HG03025 (cell line): ENCODE measurements around the gene SBNO2.

Source experiments
- ATAC-seq: cut with Tn5 transposase; IDR thresholded peaks from one replicate; pipeline ENCODE4 v1.9.1; 2021; ENCODE audit warnings: mild to moderate bottlenecking, moderate library complexity; ENCODE audit not compliant: unreplicated experiment, low FRiP score

SBNO2 gene

GRCh38 chr19:1155352-1156304 is 18.4 kb downstream of the SBNO2 start:
- ATAC-seq: no peak

DNA sequence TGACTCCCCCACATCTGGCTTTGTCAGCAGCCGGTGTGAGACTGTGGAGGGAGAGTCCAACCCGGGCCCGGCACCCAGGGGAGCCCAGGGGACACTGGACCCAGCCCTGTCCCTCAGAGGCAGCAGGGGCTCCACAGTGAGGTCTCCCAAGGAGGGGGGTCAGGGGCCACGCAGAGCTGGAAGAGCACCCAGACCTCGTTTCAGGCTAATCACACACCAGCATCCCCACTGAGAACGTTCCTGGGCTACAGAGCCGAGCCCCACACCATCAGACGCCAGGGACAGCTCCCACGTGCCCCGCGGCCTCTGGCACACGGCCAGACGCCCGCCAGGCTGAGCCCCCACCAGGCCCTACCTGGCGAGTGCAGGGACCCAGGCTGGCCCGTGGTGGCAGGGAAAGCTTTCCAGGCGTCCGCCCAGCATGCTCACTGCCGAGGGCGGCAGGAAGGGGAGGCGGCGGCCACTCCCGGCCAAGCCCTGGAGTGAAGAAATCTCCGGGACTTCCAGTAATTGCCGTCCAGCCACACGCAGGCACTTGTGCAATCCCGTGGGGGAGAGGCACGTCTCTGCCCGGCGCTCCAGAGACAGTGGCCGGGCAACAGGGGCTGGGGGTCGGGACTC is 19.2 kb downstream of the SBNO2 start:
- no peak for ATAC-seq

DNA sequence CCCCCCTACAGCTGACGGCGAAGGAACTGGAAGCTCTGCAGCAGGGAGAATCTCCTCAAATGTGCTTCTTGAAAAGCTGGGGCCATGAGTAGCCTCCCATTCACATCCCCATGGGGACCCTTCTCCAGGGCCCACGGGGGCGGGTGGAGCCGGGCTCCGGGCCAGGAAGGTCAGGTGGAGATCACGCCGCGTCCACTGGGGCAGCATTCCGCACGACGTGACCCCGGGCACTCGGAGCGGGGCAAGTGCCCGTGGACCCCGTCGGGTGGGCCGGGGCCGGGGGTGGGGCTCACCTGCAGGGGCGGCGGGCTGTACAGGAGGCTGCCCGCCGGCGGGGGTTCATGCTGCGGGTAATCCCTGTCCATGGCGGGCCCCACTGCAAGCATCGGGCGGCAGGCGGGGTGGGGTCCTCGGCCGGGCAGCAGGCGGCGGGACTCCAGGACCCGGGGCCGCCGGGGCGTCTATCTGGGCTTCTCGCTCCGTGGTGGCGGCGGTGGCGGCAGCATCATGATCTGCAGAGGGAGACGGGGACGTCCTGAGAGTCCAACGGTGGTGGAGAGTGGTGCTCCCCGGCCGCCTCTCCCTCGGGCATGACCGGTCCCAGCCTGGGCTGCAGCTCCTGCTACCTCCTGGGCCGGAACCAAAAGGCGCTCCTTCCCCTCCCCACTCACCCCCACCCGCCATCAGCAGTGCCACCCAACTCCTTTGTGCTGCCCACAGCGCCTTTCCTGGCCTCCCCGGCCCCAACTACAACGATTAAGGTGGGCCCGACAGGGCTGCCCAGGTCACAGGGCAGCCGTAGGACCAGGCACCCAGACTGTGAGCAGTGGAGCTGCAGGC is 20.0 kb downstream of the SBNO2 start:
- ATAC-seq: no peak

DNA sequence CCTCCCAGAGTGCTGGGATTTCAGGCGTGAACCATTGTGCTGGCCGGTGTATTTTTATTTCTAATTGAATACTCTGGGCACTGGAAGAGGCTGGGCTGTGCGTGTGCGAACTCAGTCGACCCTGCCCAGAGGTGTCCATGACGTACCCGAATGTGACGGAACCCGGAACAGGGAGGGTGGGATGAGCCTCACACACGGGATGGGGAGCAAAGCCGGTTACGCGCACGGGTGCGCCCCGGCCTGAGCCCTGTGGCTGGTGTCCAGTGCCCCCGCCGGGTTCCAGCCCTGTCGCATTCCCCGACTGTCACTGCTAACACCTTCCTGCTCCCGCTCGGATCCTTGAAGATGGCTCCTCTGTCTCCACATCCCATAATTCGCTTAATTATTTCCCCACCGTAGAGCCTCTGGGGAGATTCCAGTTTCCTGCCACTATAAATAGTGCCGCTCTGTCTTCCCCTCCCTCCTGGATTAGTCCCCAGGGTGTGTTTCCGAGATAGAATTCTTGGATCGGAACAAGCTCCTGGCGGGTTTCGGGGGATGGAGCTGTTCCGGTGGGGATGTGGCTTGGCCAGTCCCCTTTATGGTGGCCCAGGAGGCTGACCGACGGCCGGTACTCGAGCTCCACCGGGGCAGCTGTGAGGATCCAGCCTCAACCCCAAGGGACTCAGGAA is 22.0 kb downstream of the SBNO2 start:
- ATAC-seq: no peak

DNA sequence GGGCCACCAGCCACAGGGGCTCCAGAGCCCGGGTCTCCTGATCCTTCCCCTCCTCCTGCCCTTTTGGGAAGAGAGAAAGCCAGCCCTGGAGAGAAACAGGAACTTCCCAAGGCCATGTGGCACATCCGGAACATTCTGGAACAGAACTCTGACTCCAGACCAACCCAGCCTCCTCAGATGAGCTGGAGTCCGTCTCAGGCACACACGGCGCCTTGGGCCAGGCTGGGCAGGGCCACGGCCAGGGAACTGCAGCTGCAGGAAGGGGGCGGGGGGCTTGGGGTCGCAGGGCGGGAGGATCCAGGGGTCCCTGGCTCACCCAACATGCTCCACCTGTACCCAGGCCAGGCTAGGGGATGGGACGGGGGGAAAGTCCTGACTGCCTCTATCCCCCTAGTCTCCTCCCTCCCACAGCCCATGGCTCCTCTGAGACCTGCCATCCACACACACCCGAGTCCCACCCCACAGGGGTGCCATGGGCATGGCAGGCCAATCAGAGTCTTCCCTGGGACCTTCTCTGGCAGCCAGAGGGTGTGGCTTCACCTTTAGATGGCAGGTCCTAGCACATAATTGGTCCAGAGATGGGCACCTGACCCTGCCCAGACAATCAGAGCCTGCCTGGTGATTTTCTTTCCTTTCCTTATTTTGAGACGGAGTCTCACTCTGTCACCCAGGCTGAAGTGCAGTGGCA is 22.9 kb downstream of the SBNO2 start:
- ATAC-seq: no peak

GRCh38 chr19:1150333-1151036 is 23.6 kb downstream of the SBNO2 start:
- ATAC-seq: no peak

DNA sequence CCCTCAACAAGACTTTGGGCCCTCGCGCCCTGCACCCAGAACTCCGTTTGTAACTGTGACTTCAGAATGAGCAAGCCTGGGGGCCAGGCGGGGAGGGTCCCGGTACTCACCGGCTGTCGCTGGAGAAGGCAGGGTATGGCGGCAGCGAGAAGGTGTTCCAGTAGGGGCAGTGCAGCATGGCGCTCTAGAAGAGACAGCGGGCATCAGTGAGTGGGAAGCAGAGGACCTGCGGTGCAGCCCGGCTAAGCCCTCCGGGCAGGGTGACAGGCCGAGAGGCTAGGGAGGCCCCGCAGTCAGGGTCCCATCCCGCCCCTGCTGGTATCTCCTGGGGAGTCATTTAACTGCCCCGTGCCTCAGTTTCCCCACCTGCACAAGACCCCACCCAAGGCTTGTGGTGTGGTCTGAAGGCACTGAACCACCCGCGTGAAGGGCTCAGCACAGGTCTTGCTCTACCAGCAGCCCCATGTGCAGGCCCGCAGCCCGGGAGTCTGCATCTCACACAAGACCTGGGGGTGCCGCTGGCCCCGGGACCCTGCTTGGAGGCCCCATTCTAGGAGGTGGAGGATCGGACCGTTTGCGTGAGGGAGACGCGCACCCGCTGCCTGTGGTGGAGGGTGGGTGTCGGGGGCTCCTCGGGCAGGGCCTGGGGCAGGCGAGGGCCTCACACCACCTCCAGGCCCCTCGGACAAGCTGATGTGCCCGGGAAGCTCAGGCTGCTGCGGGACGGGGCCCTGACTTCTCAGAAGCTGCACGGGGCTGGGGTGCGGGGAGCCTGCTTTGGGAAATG is 24.6 kb downstream of the SBNO2 start:
- ATAC-seq: no peak

GRCh38 chr19:1147934-1148549 is 26.0 kb downstream of the SBNO2 start:
- ATAC-seq: no peak

DNA sequence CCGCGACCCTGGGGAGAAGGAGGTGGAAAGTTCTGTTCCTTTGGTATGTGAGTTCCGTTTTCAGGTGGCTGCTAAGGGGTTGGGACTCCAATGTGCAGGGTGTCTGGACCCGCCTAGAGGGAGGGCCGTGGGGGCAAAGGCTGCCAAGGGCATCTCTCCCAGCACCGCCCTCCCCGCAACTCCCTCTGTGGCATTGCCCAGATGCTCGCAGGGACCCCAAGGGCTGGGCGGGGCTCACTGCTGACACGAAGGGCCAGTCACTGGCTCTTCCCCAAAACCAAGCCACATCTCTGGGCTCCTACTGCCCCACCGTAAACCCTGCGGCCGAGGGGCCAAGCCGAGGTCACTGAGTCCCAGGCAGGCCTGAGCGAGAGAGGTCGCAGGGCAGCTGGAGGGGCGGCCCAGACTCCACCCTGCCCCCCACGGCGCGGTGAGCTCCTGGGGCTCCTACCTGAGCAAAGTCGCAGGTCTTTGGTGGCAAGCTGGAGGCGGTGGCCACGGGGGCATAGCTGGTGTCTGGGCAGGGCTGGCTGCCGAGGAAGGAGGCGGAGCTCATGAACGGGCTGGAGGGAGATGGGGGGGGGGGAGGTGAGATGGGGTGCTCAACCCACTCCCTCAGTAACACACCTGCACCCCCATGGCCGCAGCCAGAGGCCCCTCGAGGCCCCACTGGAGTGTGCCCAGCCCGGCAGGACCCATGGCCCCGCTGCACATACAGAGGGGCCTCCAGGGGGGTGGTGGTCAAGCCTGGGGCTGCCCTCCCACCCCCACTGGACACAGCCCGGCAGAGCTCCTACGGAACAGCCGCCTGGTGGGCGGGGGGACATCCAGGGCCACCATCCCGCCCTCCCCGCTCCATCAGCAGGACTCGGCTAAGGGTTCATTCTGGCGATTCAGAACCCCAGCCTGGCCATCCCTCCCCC is 26.9 kb downstream of the SBNO2 start:
- no peak for ATAC-seq

DNA sequence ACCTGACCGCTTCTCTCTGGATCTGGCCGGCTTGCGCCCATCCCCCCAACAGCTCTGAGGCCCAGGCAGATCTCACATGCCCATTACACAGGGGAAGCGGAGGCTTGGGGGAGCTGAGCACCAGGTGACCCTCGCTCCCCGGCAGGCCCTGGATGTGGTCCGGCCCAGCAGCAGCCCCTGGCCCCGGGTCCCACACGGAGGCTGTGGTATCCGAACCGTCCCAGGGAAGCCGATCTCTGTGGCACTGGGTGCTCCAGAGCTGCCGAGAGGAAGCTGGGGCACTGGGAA is 27.7 kb downstream of the SBNO2 start:
- no peak for ATAC-seq

GRCh38 chr19:1145635-1146411 is 28.2 kb downstream of the SBNO2 start:
- no peak for ATAC-seq

- no peak for ATAC-seq
Measured at GRCh38 chr19:1144741-1145140, 29.3 kb downstream of the SBNO2 start.

- ATAC-seq: no peak
Measured at GRCh38 chr19:1143828-1144399, 30.2 kb downstream of the SBNO2 start.

GRCh38 chr19:1141944-1142343 is 32.1 kb downstream of the SBNO2 start:
- ATAC-seq: no peak

GRCh38 chr19:1140272-1141027 is 33.6 kb downstream of the SBNO2 start:
- no peak for ATAC-seq
